Muscle layer of colon (tissue), 2 donors: ENCODE results near the gene ACER2.

ENCODE experiments used
- H3K27ac ChIP-seq: one replicate; pipeline ENCODE4 v1.7.0; 2013; ENCODE audit warnings: low read depth, mild to moderate bottlenecking, low read length, moderate library complexity
- H3K27me3 ChIP-seq, 2 donors: one replicate each; pipeline ENCODE4 v1.7.0; 2013; ENCODE audit warnings: low read length in 2 of 2, mild to moderate bottlenecking in 2 of 2; ENCODE audit not compliant: insufficient read depth in 2 of 2, control insufficient read depth in 1 of 2
- H3K36me3 ChIP-seq: one replicate; pipeline ENCODE4 v1.7.0; 2013; ENCODE audit warnings: mild to moderate bottlenecking, low read length; ENCODE audit not compliant: insufficient read depth
- H3K4me1 ChIP-seq: one replicate; pipeline ENCODE4 v1.7.0; 2013; ENCODE audit warnings: mild to moderate bottlenecking, low read length; ENCODE audit not compliant: insufficient read depth
- H3K4me3 ChIP-seq, 2 donors: one replicate each; pipeline ENCODE4 v1.7.0; 2013; ENCODE audit warnings: low read length in 2 of 2, low read depth in 1 of 2, mild to moderate bottlenecking in 1 of 2, moderate library complexity in 1 of 2
- H3K9ac ChIP-seq: one replicate; pipeline ENCODE4 v1.7.0; 2013; ENCODE audit warnings: low read length
- H3K9me3 ChIP-seq: one replicate; pipeline ENCODE4 v1.7.0; 2013; ENCODE audit warnings: mild to moderate bottlenecking, low read length
- donor health status: abdominal sarcoma.
- donor health status: Adenocarcinoma of cecum.

The ACER2 gene

GRCh38 chr9:19456996-19457692 lies 48.3 kb downstream of the ACER2 start:
- Histone ChIP-seq H3K9me3 (no peaks in the 10 kb centered on the region), H3K4me1 (peaks cover 16% of the 10 kb centered on the region), H3K4me3 (peak overlapping the region in 1 of 2 donors; percentile 53), H3K9ac (no peak overlapping the region), H3K36me3 (no peaks in the 10 kb centered on the region), H3K27me3 (no peaks in the 10 kb centered on the region), H3K27ac (no peak overlapping the region)

DNA sequence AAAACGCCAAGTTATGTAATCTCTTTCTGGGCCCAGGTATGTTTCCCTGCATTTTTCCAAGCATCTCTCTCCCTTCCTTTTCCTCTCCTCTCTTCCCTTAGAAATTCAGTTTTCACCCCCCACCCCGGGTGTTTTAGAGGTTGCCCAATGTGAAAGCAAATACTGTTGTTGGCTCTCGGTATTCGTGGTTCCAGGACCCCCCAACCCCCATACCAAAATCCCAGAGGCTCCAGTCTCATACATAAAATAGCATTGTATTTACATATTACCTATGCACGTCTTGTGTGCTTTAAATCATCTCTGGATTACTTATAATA lies 48.8 kb downstream of the ACER2 start:
- Histone ChIP-seq H3K9me3 (no peaks in the 10 kb centered on the region), H3K4me3 (peak overlapping the region in 1 of 2 donors; percentile 53), H3K27ac (no peak overlapping the region), H3K36me3 (no peaks in the 10 kb centered on the region), H3K9ac (no peak overlapping the region), H3K27me3 (no peaks in the 10 kb centered on the region), H3K4me1 (peaks cover 16% of the 10 kb centered on the region)

DNA sequence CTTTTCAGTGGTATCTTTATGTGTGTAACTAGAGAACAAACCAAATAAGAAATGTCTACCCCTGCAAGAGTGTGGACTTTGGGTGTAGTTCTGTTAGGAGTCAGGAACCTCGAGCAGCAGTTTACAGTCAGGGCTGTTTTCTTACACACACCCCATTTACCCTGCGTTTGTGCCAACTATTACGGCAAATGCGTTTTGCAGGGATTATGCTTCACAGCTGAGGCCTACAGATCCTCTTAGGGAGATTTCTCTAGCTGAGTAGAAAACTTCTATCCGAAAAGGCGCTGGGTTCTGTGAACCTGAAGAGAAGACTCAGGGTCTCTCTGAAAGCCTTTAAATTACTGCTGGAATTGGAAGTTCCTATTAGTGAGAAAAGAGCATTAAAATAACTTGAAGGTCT lies 51.4 kb downstream of the ACER2 start:
- Histone ChIP-seq H3K27me3 (no peaks in the 10 kb centered on the region), H3K4me1 (peaks cover 24% of the 10 kb centered on the region), H3K27ac (no peak overlapping the region)

GRCh38 chr9:19461135-19461534 lies 52.3 kb downstream of the ACER2 start:
- H3K36me3 ChIP-seq = no peaks in the 10 kb centered on the region
- H3K27ac ChIP-seq = no peak overlapping the region
- no peak overlapping the region for H3K9ac ChIP-seq
- peaks cover 25% of the 10 kb centered on the region for H3K4me1 ChIP-seq
- no peaks in the 10 kb centered on the region for H3K9me3 ChIP-seq
- H3K4me3 ChIP-seq = no peak overlapping the region
- no peaks in the 10 kb centered on the region for H3K27me3 ChIP-seq

More for the DNA sequence above, 51.4 kb downstream of the ACER2 start:
- Histone ChIP-seq H3K36me3 (no peaks in the 10 kb centered on the region), H3K9ac (no peak overlapping the region), H3K4me3 (no peak overlapping the region), H3K9me3 (no peaks in the 10 kb centered on the region)

DNA sequence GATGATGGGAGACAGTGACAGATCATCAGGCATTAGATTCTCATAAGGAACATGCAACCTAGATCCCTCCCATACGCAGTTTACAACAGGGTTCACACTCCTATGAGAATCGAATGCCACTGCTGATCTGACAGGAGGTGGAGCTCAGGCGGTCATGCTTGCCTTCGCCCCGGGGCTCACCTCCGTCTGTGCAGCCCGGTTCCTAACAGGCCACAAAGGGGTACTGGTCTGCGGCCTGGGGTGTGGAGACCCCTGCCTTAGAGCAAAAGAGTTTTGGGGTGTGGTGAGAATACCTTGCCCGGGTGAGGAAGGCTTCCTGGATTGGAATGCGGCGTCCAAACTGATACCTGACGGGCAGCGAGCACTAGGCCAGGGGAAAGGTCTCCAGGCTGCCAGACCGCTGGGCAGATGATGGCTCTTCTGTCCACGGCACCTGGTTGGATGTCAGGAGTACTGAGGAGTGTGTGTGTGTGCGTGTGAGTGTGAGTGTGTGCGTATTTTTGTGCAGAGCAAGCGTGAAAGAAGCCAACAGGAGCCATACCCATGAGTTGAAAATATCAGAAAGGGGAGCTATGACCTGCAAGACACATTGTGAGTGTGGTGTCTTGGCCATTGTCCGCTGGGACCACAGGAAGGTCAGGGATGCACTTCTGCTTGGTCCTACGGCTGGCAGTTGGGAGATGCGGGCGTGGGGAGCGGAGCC lies 55.4 kb downstream of the ACER2 start:
- Histone ChIP-seq H3K27ac (no peak overlapping the region), H3K27me3 (no peaks in the 10 kb centered on the region), H3K9ac (no peak overlapping the region), H3K4me1 (peaks cover 8% of the 10 kb centered on the region), H3K9me3 (no peaks in the 10 kb centered on the region), H3K36me3 (no peaks in the 10 kb centered on the region), H3K4me3 (peak overlapping the region in 1 of 2 donors; percentile 8)

DNA sequence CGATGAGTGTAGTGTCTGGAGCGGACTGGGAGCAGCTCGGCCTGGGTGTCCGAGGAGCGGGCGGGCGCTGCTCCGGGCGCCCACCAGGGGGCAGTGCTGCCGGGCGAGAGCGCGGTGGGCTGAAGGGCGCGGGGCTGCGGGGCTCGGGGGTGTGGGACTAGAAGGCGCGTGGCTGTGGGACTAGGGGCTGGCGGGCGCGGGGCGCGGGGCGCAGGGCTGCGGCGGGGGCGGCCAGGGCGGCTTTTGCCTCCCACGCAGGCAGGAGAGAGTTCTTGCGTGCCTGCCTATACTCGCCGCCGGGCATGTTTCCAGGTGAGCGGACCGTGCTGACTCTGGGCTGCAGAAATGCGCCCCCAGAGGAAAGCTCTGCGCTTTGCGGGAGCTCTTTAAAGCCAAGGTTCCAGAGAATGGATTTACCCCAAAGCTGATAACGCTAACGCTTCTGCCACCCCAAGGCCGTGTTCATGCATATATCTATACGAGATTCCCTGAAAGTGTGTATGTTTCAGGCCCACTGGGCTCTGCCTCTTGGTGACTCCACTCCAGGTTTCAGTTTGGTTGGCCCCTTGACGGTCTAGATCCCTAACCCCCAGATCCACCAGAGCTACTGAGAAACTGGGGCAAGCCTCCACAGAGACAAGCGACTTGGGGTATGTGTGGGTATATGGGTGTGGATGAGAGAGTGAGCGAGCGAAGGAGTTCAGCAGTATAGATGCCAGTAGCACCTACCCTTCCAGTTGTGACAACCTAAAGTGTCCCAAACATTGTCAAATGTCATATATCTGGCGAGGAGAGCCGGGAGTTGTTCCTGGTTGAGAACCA lies 56.2 kb downstream of the ACER2 start:
- Histone ChIP-seq H3K27me3 (no peaks in the 10 kb centered on the region), H3K9me3 (no peaks in the 10 kb centered on the region), H3K4me1 (peaks cover 8% of the 10 kb centered on the region), H3K4me3 (peak overlapping the region; percentile 35 to 36), H3K27ac (no peak overlapping the region), H3K36me3 (no peaks in the 10 kb centered on the region), H3K9ac (no peak overlapping the region)

GRCh38 chr9:19465586-19466279 lies 56.9 kb downstream of the ACER2 start:
- peak overlapping the region in 1 of 2 donors; percentile 35 for H3K4me3 ChIP-seq
- H3K4me1 ChIP-seq = peaks cover 8% of the 10 kb centered on the region
- H3K9ac ChIP-seq = no peak overlapping the region
- H3K9me3 ChIP-seq = no peaks in the 10 kb centered on the region
- no peaks in the 10 kb centered on the region for H3K36me3 ChIP-seq
- H3K27me3 ChIP-seq = no peaks in the 10 kb centered on the region
- H3K27ac ChIP-seq = no peak overlapping the region

- H3K9ac ChIP-seq = no peak overlapping the region
- no peak overlapping the region for H3K4me3 ChIP-seq
Measured at GRCh38 chr9:19466280-19466639, 57.5 kb downstream of the ACER2 start.

GRCh38 chr9:19469271-19469670 lies 60.5 kb downstream of the ACER2 start:
- peaks cover 7% of the 10 kb centered on the region for H3K4me1 ChIP-seq
- no peaks in the 10 kb centered on the region for H3K36me3 ChIP-seq
- no peak overlapping the region for H3K4me3 ChIP-seq
- no peaks in the 10 kb centered on the region for H3K9me3 ChIP-seq
- H3K27ac ChIP-seq = no peak overlapping the region
- no peak overlapping the region for H3K9ac ChIP-seq
- no peaks in the 10 kb centered on the region for H3K27me3 ChIP-seq

More at GRCh38 chr9:19466280-19466639, 57.5 kb downstream of the ACER2 start:
- H3K27ac ChIP-seq = no peak overlapping the region
- no peaks in the 10 kb centered on the region for H3K9me3 ChIP-seq
- no peaks in the 10 kb centered on the region for H3K27me3 ChIP-seq
- H3K36me3 ChIP-seq = no peaks in the 10 kb centered on the region
- peaks cover 8% of the 10 kb centered on the region for H3K4me1 ChIP-seq

GRCh38 chr9:19470567-19470966 lies 61.8 kb downstream of the ACER2 start:
- Histone ChIP-seq H3K4me3 (no peak overlapping the region), H3K27me3 (no peaks in the 10 kb centered on the region), H3K36me3 (no peaks in the 10 kb centered on the region), H3K4me1 (no peaks in the 10 kb centered on the region), H3K9me3 (no peaks in the 10 kb centered on the region), H3K27ac (no peak overlapping the region), H3K9ac (no peak overlapping the region)

GRCh38 chr9:19470981-19471650 lies 62.3 kb downstream of the ACER2 start:
- Histone ChIP-seq H3K36me3 (no peaks in the 10 kb centered on the region), H3K27ac (no peak overlapping the region), H3K9ac (no peak overlapping the region), H3K4me3 (no peak overlapping the region), H3K27me3 (no peaks in the 10 kb centered on the region), H3K9me3 (no peaks in the 10 kb centered on the region), H3K4me1 (no peaks in the 10 kb centered on the region)
